Brain microvascular endothelial cell (primary cell): ENCODE data around the gene UBAP1.
"Not testable (repeated sequence)": the region's sequence is repeated elsewhere in the genome, so short reads cannot be mapped to it uniquely, and the experiment has no call there.

Experiments used
- DNase-seq: peaks from one replicate; pipeline ENCODE4 v3.0.0-alpha.2; 2020
- H3K27ac ChIP-seq: fragments of 250-450 bp; sonication (Bioruptor Pico); 2 replicates; pipeline ENCODE4 v1.5.1; 2020; ENCODE audit warnings: mild to moderate bottlenecking, moderate library complexity
- H3K27me3 ChIP-seq: fragments of 250-450 bp; sonication (Bioruptor Pico); replicated peaks from 2 replicates; pipeline ENCODE4 v1.5.1; 2020; ENCODE audit warnings: mild to moderate bottlenecking
- H3K36me3 ChIP-seq: fragments of 250-450 bp; sonication (Bioruptor Pico); replicated peaks from 2 replicates; pipeline ENCODE4 v1.5.1; 2020; ENCODE audit warnings: mild to moderate bottlenecking
- H3K4me3 ChIP-seq: 2 replicates; pipeline ENCODE4 v1.5.1; 2011; ENCODE audit warnings: low read depth, mild to moderate bottlenecking, control low read depth, low read length, moderate library complexity
- CTCF ChIP-seq: IDR thresholded peaks from 2 replicates; pipeline ENCODE4 v1.5.1; 2011; ENCODE audit warnings: low read depth, mild to moderate bottlenecking, moderate library complexity, low read length, control low read depth, inconsistent platforms; ENCODE audit errors: missing control alignments
- in situ Hi-C: cut with HindIII; loops from 2 replicates; pipeline ENCODE4 v1.10.0; 2017; ENCODE audit warnings: low sequenced_read_pairs, low pct_ligation_motif_present

The UBAP1 gene

GRCh38 chr9:34216325-34216724 lies 37.5 kb downstream of the UBAP1 start:
- H3K27me3 ChIP-seq, result no peaks in the 10 kb centered on the region
- H3K27ac ChIP-seq, result no peak overlapping the region
- H3K36me3 ChIP-seq, result no peaks in the 10 kb centered on the region
- in situ Hi-C loops, result no loop called here
- DNase-seq, result no peak
- H3K4me3 ChIP-seq, result no peak overlapping the region
- TF ChIP-seq CTCF, result no peak

- in situ Hi-C loops, H3K36me3 ChIP-seq, H3K27ac ChIP-seq, DNase-seq, H3K4me3 ChIP-seq, H3K27me3 ChIP-seq: not testable (repeated sequence)
Measured at GRCh38 chr9:34217015-34217414, 38.2 kb downstream of the UBAP1 start.

GRCh38 chr9:34218446-34218845 lies 39.6 kb downstream of the UBAP1 start:
- DNase-seq, result no peak
- H3K27me3 ChIP-seq, result no peaks in the 10 kb centered on the region
- no peaks in the 10 kb centered on the region for H3K36me3 ChIP-seq
- in situ Hi-C loops, result no loop called here
- TF ChIP-seq CTCF, result peak; percentile 4
- no peak overlapping the region for H3K27ac ChIP-seq
- H3K4me3 ChIP-seq, result no peak overlapping the region

GRCh38 chr9:34219421-34219820 lies 40.6 kb downstream of the UBAP1 start:
- no peak overlapping the region for H3K4me3 ChIP-seq
- peaks cover 3% of the 10 kb centered on the region for H3K36me3 ChIP-seq
- in situ Hi-C loops, result no loop called here
- no peak for DNase-seq
- H3K27me3 ChIP-seq, result no peaks in the 10 kb centered on the region
- no peak overlapping the region for H3K27ac ChIP-seq
- no peak for TF ChIP-seq CTCF

- Histone ChIP-seq H3K27ac (no peak overlapping the region), H3K36me3 (peaks cover 3% of the 10 kb centered on the region), H3K4me3 (no peak overlapping the region), H3K27me3 (no peaks in the 10 kb centered on the region)
- DNase-seq, result no peak
- in situ Hi-C loops, result no loop called here
- TF ChIP-seq CTCF, result no peak
Measured at GRCh38 chr9:34220218-34220617, 41.4 kb downstream of the UBAP1 start.

GRCh38 chr9:34224349-34224748 lies 45.5 kb downstream of the UBAP1 start:
- no peak for DNase-seq
- no peak for TF ChIP-seq CTCF
- H3K27ac ChIP-seq, result no peak overlapping the region
- H3K27me3 ChIP-seq, result no peaks in the 10 kb centered on the region
- H3K4me3 ChIP-seq, result no peak overlapping the region
- peaks cover 3% of the 10 kb centered on the region for H3K36me3 ChIP-seq
- in situ Hi-C loops, result no loop called here

- DNase-seq, H3K36me3 ChIP-seq, H3K4me3 ChIP-seq, in situ Hi-C loops, H3K27me3 ChIP-seq, H3K27ac ChIP-seq: not testable (repeated sequence)
Measured at GRCh38 chr9:34226144-34226760, 47.4 kb downstream of the UBAP1 start.
